GM10266 (cell line): ENCODE results near the gene PHTF1.

ENCODE experiments used
- DNase-seq: peaks from one replicate; pipeline ENCODE4 v3.0.0; 2012; ENCODE audit errors: extremely low spot score
- CTCF ChIP-seq: IDR thresholded peaks from 2 replicates; pipeline ENCODE4 v1.5.1; 2012; ENCODE audit warnings: mild to moderate bottlenecking, low read depth; ENCODE audit not compliant: control insufficient read depth, insufficient read depth; ENCODE audit errors: missing control alignments

PHTF1 gene

GRCh38 chr1:113759333-113760101, at the start of gene PHTF1:
TSS of gene PHTF1 (minus strand) at chr1:113759486. CDS start at chr1:113758703, 783 bp downstream.
- TF ChIP-seq CTCF, result no peak
- DNase-seq, result peak; percentile 76

- TF ChIP-seq CTCF, result no peak
- DNase-seq, result no peak
These were observed 49.3 kb upstream of the PHTF1 start for GRCh38 chr1:113808450-113809195.

- DNase-seq, result no peak
- TF ChIP-seq CTCF, result no peak
These were observed 46.4 kb upstream of the PHTF1 start for GRCh38 chr1:113805639-113806038.

GRCh38 chr1:113805256-113805531, 45.9 kb upstream of the PHTF1 start:
- DNase-seq, result no peak
- TF ChIP-seq CTCF, result no peak

DNA sequence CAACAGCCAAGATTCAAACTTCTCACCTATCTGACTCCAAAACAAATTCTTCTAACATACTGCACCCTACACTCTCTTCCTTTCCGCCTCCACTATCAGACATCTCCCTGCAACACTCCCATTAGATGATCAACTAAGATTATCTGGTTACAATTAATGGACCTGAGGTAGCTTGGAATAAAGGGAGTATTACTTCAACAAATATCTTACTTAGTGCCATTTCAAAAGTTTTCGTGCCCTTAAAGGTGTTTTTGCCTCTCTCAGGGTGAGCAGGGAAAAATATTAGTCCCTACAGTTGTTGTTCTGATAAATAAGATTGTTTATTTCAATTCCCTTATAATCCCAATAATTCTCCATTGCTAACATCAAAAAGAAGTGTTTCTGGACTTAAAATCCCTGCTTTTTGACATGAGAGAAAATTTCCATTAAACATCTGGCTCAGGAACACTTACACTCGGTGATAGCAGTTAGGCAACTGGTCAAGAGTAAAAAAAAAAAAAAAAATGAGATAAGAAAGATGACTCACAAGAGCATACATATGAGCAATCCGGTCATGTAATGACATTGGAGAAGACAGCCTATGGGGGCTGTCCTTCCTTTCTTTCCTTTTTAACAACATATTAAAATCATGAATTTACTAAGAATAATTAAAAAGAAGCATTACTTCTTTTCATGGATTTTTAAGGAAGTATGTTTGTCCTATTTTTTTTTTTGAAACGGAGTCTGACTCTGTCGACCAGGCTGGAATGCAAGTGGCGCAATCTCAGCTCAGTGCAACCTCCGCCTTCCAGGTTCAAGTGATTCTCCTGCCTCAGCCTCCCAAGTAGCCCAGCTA, 45.4 kb upstream of the PHTF1 start:
- TF ChIP-seq CTCF, result no peak
- DNase-seq, result no peak

- TF ChIP-seq CTCF, result no peak
- DNase-seq, result no peak
These were observed 43.2 kb upstream of the PHTF1 start for GRCh38 chr1:113802367-113803007.

- no peak for TF ChIP-seq CTCF
- no peak for DNase-seq
These were observed 41.2 kb upstream of the PHTF1 start for GRCh38 chr1:113800487-113800886.
